HepG2 (cell line): ENCODE measurements around the gene ZDHHC7. TPM values are rescaled to one million over a fixed set of nuclear protein-coding genes. Genes with fewer than 3 reads are reported as not detected.
A peak's percentile ranks its signal among the peaks of the same experiment; 100 is the strongest.

Experiments
- CHD4 ChIP-seq: fragments of 200-600 bp; sonication (generic); IDR thresholded peaks from 2 replicates; pipeline ENCODE4 v1.7.0; 2017; ENCODE audit warnings: mild to moderate bottlenecking, low read length, borderline replicate concordance
- IKZF1 ChIP-seq: fragments of 450-650 bp; IDR thresholded peaks from 2 replicates; pipeline ENCODE4 v1.7.1; 2016
- KDM5B ChIP-seq: sonication (generic); formaldehyde crosslinking; IDR thresholded peaks from 2 replicates; pipeline ENCODE4 v1.4.0; 2020; ENCODE audit warnings: missing genetic modification reagents, mild to moderate bottlenecking, borderline replicate concordance
- MED13 ChIP-seq: sonication (generic); formaldehyde crosslinking; IDR thresholded peaks from 2 replicates; pipeline ENCODE4 v1.5.0; 2020; ENCODE audit warnings: missing genetic modification reagents
- MTF1 ChIP-seq: sonication (generic); formaldehyde crosslinking; IDR thresholded peaks from 2 replicates; pipeline ENCODE4 v1.5.0; 2020; ENCODE audit warnings: missing genetic modification reagents
- SIX1 ChIP-seq: sonication (generic); formaldehyde crosslinking; IDR thresholded peaks from 2 replicates; pipeline ENCODE4 v1.4.0; 2020; ENCODE audit warnings: missing genetic modification reagents, borderline replicate concordance
- SNAPC2 ChIP-seq: sonication (generic); formaldehyde crosslinking; IDR thresholded peaks from 2 replicates; pipeline ENCODE4 v1.8.1; 2022; ENCODE audit warnings: mild to moderate bottlenecking, missing genetic modification reagents
- SRY ChIP-seq: sonication (generic); formaldehyde crosslinking; IDR thresholded peaks from 2 replicates; pipeline ENCODE4 v1.8.0; 2022; ENCODE audit warnings: mild to moderate bottlenecking, missing genetic modification reagents
- STAT5B ChIP-seq: sonication (generic); formaldehyde crosslinking; IDR thresholded peaks from 2 replicates; pipeline ENCODE4 v1.4.0; 2020; ENCODE audit warnings: missing genetic modification reagents
- ZBTB33 ChIP-seq: sonication (generic); formaldehyde crosslinking; IDR thresholded peaks from 2 replicates; pipeline ENCODE4 v1.4.0; 2020; ENCODE audit warnings: missing genetic modification reagents
- ZC3H13 ChIP-seq: sonication (generic); formaldehyde crosslinking; IDR thresholded peaks from 2 replicates; pipeline ENCODE4 v1.8.1; 2023; ENCODE audit warnings: mild to moderate bottlenecking, missing genetic modification reagents, moderate library complexity
- ZMAT3 ChIP-seq: sonication (generic); formaldehyde crosslinking; conservative IDR thresholded peaks from 2 replicates; pipeline ENCODE4 v1.7.0; 2021; ENCODE audit warnings: missing genetic modification reagents
- polyA plus RNA-seq, 8 experiments: library from polyadenylated mRNA; depleted of rRNA in 3 of 8; stranded (reverse) in 7 of 8; unstranded in 1 of 8; fragments of >200 nt; fragmentation: Illumina TruSeq in 4 of 8; extraction: Trizol in 4 of 8; gene quantifications; 2 replicates each; pipeline versions ENCODE4 v1.2.1 to v1.2.3, GENCODE V29; 2011 to 2016; ENCODE audit warnings: low read depth in 4 of 8, missing spikeins in 1 of 8, mixed read lengths in 1 of 8; ENCODE audit not compliant: insufficient read depth in 1 of 8
- total RNA-seq, 5 experiments: library from RNA; depleted of rRNA; stranded (reverse); fragments of >200 nt; fragmentation: Illumina TruSeq; extraction: Trizol; gene quantifications; 2 replicates each; pipeline ENCODE4 v1.2.3, GENCODE V29; 2016; ENCODE audit warnings: low read depth in 1 of 5
- TF ChIP-seq, protein P1 (sequence below): sonication (generic); formaldehyde crosslinking; IDR thresholded peaks from 2 replicates; pipeline ENCODE4 v1.4.0; 2020; ENCODE audit warnings: mild to moderate bottlenecking, missing genetic modification reagents
- TF ChIP-seq, protein P2 (sequence below): sonication (generic); formaldehyde crosslinking; IDR thresholded peaks from 2 replicates; pipeline ENCODE4 v1.5.0; 2020; ENCODE audit warnings: mild to moderate bottlenecking, missing genetic modification reagents
- TF ChIP-seq, protein P3 (sequence below): sonication (generic); formaldehyde crosslinking; IDR thresholded peaks from 2 replicates; pipeline ENCODE4 v1.4.0; 2020; ENCODE audit warnings: low read depth, missing genetic modification reagents

Gene ZDHHC7
- total and polyA plus RNA-seq, 2 of the 13 experiments (the other 11 are each of a cell fraction or from before 2014, with no cell fraction given) = 46.8 to 67.6 TPM

- TF ChIP-seq, protein P1, sequence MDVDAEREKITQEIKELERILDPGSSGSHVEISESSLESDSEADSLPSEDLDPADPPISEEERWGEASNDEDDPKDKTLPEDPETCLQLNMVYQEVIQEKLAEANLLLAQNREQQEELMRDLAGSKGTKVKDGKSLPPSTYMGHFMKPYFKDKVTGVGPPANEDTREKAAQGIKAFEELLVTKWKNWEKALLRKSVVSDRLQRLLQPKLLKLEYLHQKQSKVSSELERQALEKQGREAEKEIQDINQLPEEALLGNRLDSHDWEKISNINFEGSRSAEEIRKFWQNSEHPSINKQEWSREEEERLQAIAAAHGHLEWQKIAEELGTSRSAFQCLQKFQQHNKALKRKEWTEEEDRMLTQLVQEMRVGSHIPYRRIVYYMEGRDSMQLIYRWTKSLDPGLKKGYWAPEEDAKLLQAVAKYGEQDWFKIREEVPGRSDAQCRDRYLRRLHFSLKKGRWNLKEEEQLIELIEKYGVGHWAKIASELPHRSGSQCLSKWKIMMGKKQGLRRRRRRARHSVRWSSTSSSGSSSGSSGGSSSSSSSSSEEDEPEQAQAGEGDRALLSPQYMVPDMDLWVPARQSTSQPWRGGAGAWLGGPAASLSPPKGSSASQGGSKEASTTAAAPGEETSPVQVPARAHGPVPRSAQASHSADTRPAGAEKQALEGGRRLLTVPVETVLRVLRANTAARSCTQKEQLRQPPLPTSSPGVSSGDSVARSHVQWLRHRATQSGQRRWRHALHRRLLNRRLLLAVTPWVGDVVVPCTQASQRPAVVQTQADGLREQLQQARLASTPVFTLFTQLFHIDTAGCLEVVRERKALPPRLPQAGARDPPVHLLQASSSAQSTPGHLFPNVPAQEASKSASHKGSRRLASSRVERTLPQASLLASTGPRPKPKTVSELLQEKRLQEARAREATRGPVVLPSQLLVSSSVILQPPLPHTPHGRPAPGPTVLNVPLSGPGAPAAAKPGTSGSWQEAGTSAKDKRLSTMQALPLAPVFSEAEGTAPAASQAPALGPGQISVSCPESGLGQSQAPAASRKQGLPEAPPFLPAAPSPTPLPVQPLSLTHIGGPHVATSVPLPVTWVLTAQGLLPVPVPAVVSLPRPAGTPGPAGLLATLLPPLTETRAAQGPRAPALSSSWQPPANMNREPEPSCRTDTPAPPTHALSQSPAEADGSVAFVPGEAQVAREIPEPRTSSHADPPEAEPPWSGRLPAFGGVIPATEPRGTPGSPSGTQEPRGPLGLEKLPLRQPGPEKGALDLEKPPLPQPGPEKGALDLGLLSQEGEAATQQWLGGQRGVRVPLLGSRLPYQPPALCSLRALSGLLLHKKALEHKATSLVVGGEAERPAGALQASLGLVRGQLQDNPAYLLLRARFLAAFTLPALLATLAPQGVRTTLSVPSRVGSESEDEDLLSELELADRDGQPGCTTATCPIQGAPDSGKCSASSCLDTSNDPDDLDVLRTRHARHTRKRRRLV (CRISPR knock-in tag) = no peak
- TF ChIP-seq SRY (0 out of 2 replicates have a peak, but pooled peaks have one; percentile 13), SIX1 (no peak), MTF1 (CRISPR knock-in tag) (no peak), ZMAT3 (CRISPR knock-in tag) (no peak), SNAPC2 (CRISPR knock-in tag) (0 out of 2 replicates have a peak, but pooled peaks have one; percentile 2), CHD4 (no peak), ZC3H13 (CRISPR knock-in tag) (no peak), STAT5B (CRISPR knock-in tag) (no peak), IKZF1 (no peak), KDM5B (CRISPR knock-in tag) (no peak), ZBTB33 (CRISPR knock-in tag) (no peak; the same call in 1 of the 2 replicates), MED13 (no peak)
- TF ChIP-seq, protein P2, sequence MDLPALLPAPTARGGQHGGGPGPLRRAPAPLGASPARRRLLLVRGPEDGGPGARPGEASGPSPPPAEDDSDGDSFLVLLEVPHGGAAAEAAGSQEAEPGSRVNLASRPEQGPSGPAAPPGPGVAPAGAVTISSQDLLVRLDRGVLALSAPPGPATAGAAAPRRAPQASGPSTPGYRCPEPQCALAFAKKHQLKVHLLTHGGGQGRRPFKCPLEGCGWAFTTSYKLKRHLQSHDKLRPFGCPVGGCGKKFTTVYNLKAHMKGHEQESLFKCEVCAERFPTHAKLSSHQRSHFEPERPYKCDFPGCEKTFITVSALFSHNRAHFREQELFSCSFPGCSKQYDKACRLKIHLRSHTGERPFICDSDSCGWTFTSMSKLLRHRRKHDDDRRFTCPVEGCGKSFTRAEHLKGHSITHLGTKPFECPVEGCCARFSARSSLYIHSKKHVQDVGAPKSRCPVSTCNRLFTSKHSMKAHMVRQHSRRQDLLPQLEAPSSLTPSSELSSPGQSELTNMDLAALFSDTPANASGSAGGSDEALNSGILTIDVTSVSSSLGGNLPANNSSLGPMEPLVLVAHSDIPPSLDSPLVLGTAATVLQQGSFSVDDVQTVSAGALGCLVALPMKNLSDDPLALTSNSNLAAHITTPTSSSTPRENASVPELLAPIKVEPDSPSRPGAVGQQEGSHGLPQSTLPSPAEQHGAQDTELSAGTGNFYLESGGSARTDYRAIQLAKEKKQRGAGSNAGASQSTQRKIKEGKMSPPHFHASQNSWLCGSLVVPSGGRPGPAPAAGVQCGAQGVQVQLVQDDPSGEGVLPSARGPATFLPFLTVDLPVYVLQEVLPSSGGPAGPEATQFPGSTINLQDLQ = no peak
- TF ChIP-seq, protein P3, sequence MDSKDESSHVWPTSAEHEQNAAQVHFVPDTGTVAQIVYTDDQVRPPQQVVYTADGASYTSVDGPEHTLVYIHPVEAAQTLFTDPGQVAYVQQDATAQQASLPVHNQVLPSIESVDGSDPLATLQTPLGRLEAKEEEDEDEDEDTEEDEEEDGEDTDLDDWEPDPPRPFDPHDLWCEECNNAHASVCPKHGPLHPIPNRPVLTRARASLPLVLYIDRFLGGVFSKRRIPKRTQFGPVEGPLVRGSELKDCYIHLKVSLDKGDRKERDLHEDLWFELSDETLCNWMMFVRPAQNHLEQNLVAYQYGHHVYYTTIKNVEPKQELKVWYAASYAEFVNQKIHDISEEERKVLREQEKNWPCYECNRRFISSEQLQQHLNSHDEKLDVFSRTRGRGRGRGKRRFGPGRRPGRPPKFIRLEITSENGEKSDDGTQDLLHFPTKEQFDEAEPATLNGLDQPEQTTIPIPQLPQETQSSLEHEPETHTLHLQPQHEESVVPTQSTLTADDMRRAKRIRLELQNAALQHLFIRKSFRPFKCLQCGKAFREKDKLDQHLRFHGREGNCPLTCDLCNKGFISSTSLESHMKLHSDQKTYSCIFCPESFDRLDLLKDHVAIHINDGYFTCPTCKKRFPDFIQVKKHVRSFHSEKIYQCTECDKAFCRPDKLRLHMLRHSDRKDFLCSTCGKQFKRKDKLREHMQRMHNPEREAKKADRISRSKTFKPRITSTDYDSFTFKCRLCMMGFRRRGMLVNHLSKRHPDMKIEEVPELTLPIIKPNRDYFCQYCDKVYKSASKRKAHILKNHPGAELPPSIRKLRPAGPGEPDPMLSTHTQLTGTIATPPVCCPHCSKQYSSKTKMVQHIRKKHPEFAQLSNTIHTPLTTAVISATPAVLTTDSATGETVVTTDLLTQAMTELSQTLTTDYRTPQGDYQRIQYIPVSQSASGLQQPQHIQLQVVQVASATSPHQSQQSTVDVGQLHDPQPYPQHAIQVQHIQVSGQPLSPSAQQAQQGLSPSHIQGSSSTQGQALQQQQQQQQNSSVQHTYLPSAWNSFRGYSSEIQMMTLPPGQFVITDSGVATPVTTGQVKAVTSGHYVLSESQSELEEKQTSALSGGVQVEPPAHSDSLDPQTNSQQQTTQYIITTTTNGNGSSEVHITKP (CRISPR knock-in tag) = no peak
Measured at GRCh38 chr16:85056211-85056748, 44.9 kb upstream of the ZDHHC7 start (continued).
